D341Med (cell line): ENCODE results near the gene ZBTB16.

Experiments used
- DNase-seq: peaks from one replicate; pipeline ENCODE4 v3.0.0; 2012; ENCODE audit warnings: low spot score

ZBTB16 gene

GRCh38 chr11:114130629-114131277, 71.2 kb downstream of the ZBTB16 start:
- no peak for DNase-seq

- no peak for DNase-seq
Observed at GRCh38 chr11:114131461-114131864, 72.0 kb downstream of the ZBTB16 start.

- no peak for DNase-seq
Observed at GRCh38 chr11:114132417-114132816, 72.9 kb downstream of the ZBTB16 start.

GRCh38 chr11:114132944-114133394, 73.5 kb downstream of the ZBTB16 start:
- DNase-seq: no peak

GRCh38 chr11:114133548-114134329, 74.2 kb downstream of the ZBTB16 start:
- DNase-seq: no peak

GRCh38 chr11:114134870-114135269, 75.4 kb downstream of the ZBTB16 start:
- DNase-seq: no peak

GRCh38 chr11:114135737-114136151, 76.2 kb downstream of the ZBTB16 start:
- no peak for DNase-seq

GRCh38 chr11:114136686-114137640, 77.5 kb downstream of the ZBTB16 start:
- no peak for DNase-seq

GRCh38 chr11:114137838-114138237, 78.3 kb downstream of the ZBTB16 start:
- no peak for DNase-seq

GRCh38 chr11:114138411-114138810, 78.9 kb downstream of the ZBTB16 start:
- DNase-seq: no peak

- DNase-seq: no peak
Observed at GRCh38 chr11:114140826-114141225, 81.3 kb downstream of the ZBTB16 start.

- DNase-seq: no peak
Observed at GRCh38 chr11:114141863-114142580, 82.5 kb downstream of the ZBTB16 start.

GRCh38 chr11:114142707-114143106, 83.2 kb downstream of the ZBTB16 start:
- DNase-seq: no peak

GRCh38 chr11:114145166-114145775, 85.8 kb downstream of the ZBTB16 start:
- no peak for DNase-seq

- DNase-seq: no peak
Observed at GRCh38 chr11:114147375-114148012, 88.0 kb downstream of the ZBTB16 start.

- no peak for DNase-seq
Observed at GRCh38 chr11:114148013-114148382, 88.5 kb downstream of the ZBTB16 start.

- no peak for DNase-seq
Observed at GRCh38 chr11:114149689-114150407, 90.3 kb downstream of the ZBTB16 start.

- DNase-seq: no peak
Observed at GRCh38 chr11:114150671-114151070, 91.2 kb downstream of the ZBTB16 start.

- DNase-seq: no peak
Observed at GRCh38 chr11:114151631-114152030, 92.1 kb downstream of the ZBTB16 start.

GRCh38 chr11:114152162-114152561, 92.7 kb downstream of the ZBTB16 start:
- no peak for DNase-seq
